SKM-1 (cell line): ENCODE data around the gene CITED2.

ENCODE experiments used
- DNase-seq: peaks from one replicate; lab custom pipeline; 2025; ENCODE audit not compliant: unreplicated experiment; lab: John Stamatoyannopoulos, UW

The CITED2 gene

DNA sequence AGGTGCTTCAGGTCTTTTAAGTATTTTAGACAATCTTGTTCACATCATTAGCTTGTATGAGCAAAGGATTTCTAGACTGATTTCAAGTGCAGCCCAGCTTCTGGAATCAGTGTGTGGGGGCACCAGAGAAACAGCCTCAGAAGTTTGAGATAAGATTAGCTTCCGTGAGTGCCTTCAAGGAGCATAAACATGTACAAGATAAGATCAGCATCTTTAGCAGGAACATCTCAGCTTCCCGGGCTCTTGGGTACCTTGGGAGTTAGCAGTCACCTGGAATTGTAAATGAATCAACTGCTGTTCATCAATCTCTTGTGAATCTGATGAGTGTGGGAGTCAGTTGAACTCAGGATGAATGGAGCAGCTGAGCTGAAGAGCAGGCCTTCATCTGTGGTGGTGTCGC, 12.0 kb upstream of the CITED2 start:
- DNase-seq: no peak

- no peak for DNase-seq
Observed at GRCh38 chr6:139381216-139381865, 6.9 kb upstream of the CITED2 start.

DNA sequence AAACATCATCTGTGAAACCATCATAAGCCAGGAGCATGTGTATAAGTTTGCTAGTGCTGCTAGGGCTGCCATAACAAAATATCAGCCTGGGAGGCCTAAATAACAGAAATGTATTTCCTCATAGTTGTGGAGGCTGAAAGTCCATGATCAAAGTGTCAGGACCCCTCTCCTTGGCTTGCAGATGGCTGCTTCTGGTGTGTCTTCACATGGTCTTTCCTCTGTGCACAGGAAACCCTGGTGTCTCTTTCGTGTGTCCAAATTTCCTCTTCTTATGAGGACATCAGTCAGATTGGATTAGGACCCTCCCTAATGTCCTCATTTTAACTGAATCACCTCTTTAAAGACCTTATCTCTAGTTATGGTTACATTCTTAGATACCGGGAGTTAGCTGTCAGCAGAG, 6.2 kb upstream of the CITED2 start:
- no peak for DNase-seq

DNA sequence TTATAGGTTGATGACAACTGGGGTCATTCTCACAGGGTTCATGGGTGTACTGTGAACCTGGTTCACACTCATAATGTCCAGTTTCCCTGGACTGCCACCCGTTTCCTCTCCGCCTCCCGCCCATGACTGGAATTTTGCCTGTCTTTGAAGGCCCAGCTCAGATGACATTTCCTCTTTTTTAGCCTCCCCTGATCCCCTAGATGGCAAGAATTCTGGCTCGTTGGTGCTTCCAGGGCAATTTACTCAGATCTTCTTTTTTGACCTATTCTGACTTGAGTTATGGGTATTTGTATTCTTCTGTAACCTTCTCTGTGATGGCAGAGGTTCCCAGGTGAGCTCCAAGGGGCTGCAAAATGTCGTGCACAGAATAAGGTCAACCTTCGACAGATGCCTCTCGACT, 5.7 kb upstream of the CITED2 start:
- DNase-seq: no peak

- no peak for DNase-seq
Observed at GRCh38 chr6:139378882-139379341, 4.5 kb upstream of the CITED2 start.

DNA sequence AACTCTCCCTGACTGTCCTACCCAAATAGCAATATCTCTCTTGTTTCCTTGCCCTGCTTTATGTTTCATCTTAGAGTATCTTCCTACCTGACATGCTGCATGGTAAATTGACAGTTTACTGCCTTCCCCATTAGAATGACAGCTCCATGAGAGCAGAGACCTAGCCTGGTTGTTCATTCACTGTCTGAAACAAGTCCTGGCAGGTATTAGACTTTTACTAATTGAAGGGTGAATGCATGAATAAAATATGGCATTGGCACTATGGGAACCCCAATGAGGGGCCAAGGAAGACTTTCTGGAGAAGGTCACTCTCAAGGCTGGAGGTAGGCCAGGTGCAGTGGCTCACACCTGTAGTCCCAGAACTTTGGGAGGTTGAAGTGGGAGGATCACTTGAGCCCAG, 3.8 kb upstream of the CITED2 start:
- DNase-seq: no peak

DNA sequence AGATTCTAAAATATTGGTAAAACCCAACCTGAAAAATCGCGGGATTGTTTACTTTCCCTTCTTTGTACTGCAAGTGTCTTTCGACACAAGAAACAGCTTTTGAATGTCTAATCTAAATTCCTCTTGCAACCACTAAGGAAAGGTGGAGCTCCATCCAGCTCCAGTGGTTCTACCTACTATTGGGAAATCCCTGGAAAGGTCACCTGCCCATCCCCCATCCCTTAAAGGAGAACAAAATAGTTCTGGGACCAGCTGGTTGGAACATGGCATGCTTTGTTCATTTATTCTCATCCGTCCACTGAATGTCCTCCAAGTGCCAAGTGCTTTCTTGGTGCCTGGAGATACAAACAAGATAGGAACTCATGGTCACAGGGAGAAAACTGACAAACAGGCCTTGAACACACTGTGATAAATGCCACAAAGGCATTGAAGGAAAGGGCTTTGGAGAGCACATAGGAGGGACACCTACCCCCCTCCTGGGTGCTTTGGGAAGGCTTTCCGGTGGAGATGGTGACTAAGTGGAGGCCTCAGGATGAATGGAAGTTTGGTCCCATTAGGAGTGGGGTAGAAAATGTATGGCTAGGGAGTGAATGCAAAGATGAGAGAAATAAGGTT, 2.3 kb upstream of the CITED2 start:
- no peak for DNase-seq

DNA sequence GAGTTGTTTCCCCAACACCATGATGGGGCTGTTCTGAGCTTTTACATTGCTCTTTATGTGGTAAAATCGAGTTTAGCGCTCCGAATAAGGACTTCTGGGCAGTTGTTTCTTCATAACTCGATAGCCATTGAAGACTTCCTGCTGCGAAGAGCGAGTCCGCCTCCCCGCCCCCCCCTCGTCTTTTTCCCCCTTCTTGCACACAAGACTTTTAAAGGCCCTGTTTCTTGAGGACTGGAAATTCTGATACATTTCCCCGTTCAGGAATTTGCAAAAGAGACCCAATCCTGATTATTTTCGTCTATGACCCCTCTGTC, 1.5 kb upstream of the CITED2 start:
- DNase-seq: no peak

DNA sequence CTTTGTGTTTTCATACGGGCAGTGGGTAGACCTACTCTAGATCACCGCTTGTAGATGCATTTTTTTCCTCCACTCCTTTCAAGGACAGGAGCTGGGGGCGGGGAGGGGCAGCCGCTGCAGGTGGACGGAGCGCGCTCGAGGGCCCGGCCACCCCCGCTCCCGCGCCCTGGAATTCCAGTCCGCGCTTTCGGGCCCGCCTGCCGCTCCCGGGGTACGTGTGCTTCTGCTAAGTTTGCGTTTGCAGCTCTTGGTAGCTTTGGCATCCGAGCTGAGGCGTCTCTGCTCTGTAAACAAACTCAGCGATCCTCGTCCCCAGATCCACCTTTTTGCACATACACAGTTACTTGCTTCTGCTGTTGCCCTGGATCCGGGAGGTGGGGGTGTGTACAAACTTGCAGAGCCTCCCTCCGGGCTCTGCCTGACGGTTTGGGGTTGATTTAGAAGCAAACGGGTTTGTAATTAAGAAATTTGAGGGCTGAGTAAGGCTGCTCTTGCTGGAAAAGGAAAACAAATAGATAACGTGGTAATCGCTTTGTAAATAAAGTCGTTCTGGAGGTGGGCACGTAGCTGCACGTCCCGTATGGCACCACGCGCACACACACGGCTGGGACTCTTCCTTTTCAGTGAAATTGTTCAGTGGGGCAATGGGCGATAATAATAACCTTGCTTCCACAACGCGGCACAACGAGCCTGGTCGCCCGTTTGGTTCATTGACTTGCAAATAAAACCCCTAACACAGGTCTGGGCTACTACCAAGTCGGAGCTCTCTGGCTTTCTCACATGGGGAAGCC, 973 bp upstream of the CITED2 start:
- peak; percentile 94 for DNase-seq

GRCh38 chr6:139373928-139374356, 506 bp downstream of the CITED2 start:
- peak; percentile 72 for DNase-seq

DNA sequence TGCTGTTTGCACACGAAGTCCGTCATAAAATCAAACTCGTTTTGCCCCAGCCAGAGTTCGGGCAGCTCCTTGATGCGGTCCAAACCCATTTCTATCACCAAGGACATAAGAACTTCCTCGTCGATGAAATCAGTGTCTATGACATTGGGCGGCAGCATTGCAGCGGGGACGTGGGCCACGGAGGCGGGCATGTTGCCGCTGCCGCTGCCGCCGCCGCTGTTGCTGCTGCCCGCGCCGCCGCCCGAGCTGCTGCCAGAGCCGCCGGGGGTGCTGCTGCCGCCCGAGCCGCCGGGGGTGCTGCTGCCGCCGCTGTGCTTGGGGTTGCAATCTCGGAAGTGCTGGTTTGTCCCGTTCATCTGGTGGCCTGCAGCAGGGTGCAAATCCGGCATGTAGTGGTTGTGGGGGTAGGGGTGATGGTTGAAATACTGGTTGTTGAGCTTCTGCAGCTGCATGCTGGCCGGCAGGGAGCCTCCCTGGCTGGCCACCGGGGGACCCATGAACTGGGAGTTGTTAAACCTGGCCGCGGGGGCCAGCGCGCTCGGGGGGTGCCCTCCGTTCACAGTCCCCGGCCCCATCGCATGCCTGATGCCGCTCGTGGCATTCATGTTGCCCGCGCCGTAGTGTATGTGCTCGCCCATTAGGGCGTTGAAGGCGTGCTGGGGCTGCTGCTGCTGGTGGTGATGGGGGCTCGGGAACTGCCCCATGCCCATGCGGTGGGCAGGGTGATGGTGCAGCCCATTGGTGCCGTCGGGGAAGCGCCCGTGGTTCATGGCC, 1.1 kb downstream of the CITED2 start:
- DNase-seq: no peak

GRCh38 chr6:139372326-139373153, 1.9 kb downstream of the CITED2 start:
- DNase-seq: no peak

- DNase-seq: no peak
Observed at GRCh38 chr6:139371421-139372203, 2.8 kb downstream of the CITED2 start.

- no peak for DNase-seq
Observed at GRCh38 chr6:139370999-139371345, 3.5 kb downstream of the CITED2 start.

DNA sequence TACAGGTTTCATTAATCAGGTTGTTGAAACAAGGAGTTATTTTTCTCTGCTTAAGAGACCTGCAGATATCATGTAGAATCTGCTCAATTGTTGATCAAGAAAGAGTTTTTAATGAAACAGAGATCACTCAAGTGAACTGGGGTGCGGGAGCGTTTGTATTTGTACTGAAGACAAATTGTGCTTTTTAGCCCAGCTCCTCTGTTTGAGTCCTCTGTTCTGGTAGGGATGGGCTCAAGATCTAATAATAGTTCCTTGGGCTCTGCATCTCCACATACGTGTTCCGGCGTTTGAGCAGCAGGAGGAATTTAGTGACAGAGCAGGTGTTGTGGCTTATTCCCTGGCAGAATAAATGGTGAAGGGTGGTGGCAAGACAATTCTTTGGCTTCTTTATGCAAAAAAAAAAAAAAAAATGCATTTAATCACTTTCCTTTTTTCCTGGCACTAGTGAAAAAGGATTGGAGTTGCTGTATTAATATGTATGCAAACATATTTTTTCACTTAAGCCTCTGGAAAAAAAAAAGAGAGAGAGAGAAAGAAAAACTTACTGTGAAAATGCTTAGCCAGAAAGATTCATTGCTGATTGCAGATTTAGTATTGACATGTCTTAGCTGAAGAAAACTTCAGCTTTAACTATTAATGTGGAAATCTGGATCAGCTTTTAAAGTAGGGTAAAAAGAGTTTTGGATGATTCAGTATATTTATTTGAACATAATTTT, 4.0 kb downstream of the CITED2 start:
- no peak for DNase-seq

DNA sequence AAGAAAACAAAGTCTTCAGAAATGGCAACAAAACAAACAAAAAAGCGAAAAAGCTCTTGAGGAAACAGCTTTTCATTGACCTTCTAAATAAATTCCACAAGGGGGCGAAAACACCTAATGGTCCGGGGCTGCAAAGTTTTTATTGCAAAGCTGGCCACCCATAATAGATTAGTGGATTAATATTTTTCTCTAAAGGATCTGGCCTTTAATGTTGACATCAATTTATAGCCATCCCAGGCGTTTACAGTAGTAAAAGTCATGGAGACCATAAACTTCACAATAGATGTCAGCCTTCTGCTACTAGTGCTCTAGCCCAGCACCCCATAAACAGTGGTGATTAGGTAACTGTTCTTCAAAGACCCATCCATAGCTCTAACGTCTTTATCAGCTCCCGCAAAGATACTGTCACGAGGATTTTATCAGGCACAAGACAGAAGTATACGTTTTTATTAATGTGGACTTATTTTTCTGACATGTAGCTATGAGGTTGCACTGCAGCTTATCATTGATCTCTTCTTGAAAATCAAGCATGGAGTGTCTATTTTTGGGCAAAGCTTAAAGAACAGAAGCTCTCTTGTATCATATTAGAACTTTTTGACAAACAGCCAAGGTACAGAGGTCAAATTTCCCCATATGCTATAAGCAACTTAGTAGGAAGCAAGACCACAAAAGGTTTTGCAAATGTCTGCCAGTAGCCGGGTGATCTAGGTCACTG, 4.7 kb downstream of the CITED2 start:
- DNase-seq: peak; percentile 56

DNA sequence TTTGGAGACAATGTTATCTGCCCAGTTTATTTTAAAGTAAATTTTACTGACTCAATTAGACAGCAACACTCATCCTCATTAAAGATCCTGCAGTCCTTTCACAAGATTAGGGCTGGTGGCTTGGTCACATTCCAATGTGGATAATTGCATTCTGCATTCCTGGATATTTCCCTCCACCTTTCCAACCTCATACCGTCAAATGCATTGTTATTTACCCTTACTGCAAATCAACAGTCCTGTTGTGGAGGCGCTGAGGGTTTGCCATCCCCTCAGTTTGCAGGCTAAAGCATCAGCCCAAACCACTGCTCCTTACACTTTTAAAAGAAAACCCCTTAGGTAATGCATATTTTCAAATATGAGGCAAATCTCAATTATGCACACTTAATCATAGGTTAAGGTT, 5.4 kb downstream of the CITED2 start:
- DNase-seq: no peak

DNA sequence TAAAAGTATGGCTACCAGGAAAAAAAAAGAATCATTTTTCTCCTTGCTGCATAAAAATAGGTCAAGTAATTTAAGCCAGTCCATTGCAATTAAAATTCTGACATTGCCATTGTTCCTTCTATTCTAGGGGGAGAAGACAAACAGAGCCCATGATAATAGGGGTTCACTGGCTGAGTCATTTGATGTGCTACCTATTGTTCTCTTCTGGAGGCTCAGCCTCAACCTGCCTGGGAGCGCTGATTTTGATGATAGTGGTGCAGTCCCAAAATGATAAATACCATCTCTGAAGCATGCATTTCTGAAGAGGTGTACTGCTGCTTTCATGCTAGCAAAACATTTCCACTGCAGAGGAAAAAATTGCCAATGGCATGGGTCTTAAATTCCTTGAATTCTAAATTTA, 5.8 kb downstream of the CITED2 start:
- DNase-seq: no peak
